Gastrocnemius medialis (tissue), 4 donors: Measurements from ENCODE around the gene TPSB2.

Experiments
- POLR2A ChIP-seq, 2 donors: fragments of 450-650 bp; IDR thresholded peaks; one replicate each; pipeline ENCODE4 v1.6.1; 2017; ENCODE audit warnings: antibody characterized with exemption in 2 of 2, mild to moderate bottlenecking in 2 of 2, moderate library complexity in 2 of 2
- TF ChIP-seq, protein P1 (sequence below), 5 experiments: fragments of 450-650 bp in 3 of 5; fragments of 200-600 bp in 2 of 5; sonication (generic) in 2 of 5; IDR thresholded peaks in 4 of 5; conservative IDR thresholded peaks in 1 of 5; 1 replicate in 4 of 5; 2 replicates in 1 of 5; pipeline ENCODE4 v1.5.1; 2016 to 2019; ENCODE audit warnings: antibody characterized with exemption in 5 of 5, mild to moderate bottlenecking in 3 of 5, moderate library complexity in 3 of 5

DNA sequence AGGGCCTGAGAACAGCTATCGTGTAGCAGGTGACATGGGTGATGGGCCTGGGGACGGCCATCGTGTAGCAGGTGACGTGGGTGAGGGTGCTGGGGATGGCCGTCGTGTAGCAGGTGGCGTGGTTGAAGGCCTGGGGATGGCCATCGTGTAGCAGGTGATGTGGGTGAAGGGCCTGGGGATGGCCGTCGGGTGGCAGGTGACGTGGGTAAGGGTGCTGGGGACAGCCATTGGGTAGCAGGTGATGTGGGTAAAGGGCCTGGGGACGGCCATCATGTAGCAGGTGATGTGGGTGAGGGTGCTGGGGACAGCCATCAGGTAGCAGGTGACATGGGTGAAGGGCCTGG is 41.4 kb upstream of the TPSB2 start:
- TF ChIP-seq, protein P1, sequence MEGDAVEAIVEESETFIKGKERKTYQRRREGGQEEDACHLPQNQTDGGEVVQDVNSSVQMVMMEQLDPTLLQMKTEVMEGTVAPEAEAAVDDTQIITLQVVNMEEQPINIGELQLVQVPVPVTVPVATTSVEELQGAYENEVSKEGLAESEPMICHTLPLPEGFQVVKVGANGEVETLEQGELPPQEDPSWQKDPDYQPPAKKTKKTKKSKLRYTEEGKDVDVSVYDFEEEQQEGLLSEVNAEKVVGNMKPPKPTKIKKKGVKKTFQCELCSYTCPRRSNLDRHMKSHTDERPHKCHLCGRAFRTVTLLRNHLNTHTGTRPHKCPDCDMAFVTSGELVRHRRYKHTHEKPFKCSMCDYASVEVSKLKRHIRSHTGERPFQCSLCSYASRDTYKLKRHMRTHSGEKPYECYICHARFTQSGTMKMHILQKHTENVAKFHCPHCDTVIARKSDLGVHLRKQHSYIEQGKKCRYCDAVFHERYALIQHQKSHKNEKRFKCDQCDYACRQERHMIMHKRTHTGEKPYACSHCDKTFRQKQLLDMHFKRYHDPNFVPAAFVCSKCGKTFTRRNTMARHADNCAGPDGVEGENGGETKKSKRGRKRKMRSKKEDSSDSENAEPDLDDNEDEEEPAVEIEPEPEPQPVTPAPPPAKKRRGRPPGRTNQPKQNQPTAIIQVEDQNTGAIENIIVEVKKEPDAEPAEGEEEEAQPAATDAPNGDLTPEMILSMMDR (IDR thresholded peaks at IDR 0.05 in 4 of 5, conservative IDR thresholded peaks at IDR 0.05 in 1 of 5): no peak
- TF ChIP-seq POLR2A (IDR thresholded peaks at IDR 0.05): no peak
